SK-N-MC (cell line): ENCODE results near the gene ZNF761.

ENCODE experiments used
- EZH2 ChIP-seq: fragments of 200-600 bp; sonication (generic); IDR thresholded peaks from one replicate; pipeline ENCODE4 v1.6.1; 2017; ENCODE audit warnings: antibody characterized with exemption
- POLR2AphosphoS5 ChIP-seq: IDR thresholded peaks from 2 replicates; pipeline ENCODE4 v1.6.1; 2012; ENCODE audit warnings: mild to moderate bottlenecking, low read depth, low read length, borderline replicate concordance

GRCh38 chr19:53396525-53396868, 35.3 kb upstream of the ZNF761 start:
- TF ChIP-seq POLR2AphosphoS5 (no peak), EZH2 (no peak)
